GM23248 (cell line): ENCODE data around the gene NKAP.

Experiments
- EZH2 ChIP-seq: fragments of 200-600 bp; sonication (generic); IDR thresholded peaks from 2 replicates; pipeline ENCODE4 v1.6.1; 2018; ENCODE audit warnings: antibody characterized with exemption, mild to moderate bottlenecking; ENCODE audit not compliant: insufficient read depth, poor library complexity, severe bottlenecking
- EZH2phosphoT487 ChIP-seq: fragments of 200-600 bp; sonication (generic); IDR thresholded peaks from 2 replicates; pipeline ENCODE4 v1.6.1; 2018; ENCODE audit warnings: antibody characterized with exemption, moderate library complexity, mild to moderate bottlenecking, low read depth; ENCODE audit not compliant: insufficient read depth

GRCh38 chrX:119899125-119899524 is 44.4 kb downstream of the NKAP start:
- no peak for TF ChIP-seq EZH2
- TF ChIP-seq EZH2phosphoT487, result no peak
